Inflammatory macrophage treated with lipopolysaccharide for 1 hour (primary cell): ENCODE data around the gene ATP1A1.

Source experiments
- DNase-seq, 2 donors: peaks; one replicate each; pipeline ENCODE4 v3.0.0-alpha.2; 2020 to 2022

ATP1A1 gene

DNA sequence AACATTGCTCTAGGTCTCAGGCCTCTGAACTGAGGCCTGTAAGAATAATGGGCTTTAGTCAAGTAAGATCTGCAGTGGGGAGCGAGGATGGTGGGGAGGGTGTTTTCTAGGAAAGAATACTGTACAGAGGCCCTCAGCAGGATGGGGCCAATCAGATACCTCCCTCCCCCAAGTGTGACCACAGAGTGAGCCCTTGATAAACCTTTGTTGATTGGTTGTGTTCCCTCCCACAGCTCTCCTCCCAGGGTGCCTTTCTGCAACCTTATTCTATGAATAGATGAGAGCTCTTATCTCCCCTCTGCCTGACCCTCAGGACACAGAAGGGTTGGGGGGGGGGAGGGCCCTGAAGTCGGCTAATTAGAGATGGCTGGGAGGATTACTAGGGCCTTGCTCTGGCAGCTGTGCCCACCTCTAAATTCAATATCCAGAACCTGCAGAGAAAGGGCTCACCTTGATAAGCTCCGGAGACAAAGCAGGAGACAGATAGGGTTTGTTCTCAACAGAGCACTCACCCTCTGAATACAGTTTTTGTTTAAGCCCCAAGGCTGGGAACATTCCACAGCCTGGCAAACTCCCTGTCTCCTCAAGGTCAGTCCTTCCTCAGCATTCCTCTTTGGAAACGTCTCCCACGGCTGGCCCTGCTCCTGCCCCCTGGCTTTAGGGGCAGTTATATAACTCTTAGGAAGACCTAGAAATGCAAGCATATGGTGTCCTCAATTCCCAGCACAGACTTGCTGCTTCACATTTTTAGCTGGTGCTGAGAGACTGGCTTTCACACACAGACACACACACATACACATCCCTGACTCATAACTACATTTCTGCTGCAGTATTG is 42.9 kb downstream of the ATP1A1 start:
- DNase-seq, result no peak

DNA sequence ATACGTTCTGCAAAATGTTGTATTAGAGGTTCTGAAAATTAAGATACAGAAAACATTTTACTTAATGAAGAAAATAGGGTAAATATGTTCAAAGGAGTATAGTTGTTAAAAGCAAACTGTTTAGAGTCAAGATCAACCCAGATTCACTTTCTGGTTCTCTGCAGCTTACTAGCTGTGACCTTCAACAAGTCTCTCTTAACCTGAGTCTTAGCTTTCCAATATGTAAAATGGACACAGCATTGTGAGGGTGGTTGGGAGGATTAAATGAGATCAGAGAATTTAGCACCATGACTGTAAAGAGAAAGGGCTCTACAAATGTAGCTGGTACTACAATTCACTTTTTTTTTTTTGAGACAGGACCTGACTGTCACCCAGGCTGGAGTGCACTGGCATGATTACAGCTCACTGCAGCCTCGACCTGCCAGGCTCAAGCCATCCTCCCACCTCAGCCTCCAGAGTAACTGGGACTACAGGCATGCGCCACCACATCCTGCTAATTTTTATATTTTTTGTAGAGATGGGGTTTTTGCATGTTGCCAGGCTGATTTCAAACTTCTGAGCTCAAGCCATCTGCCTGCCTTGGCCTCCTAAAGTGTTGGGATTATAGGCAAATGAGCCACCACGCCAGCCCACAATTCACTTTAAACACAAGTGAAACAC is 43.9 kb downstream of the ATP1A1 start:
- DNase-seq, result no peak

DNA sequence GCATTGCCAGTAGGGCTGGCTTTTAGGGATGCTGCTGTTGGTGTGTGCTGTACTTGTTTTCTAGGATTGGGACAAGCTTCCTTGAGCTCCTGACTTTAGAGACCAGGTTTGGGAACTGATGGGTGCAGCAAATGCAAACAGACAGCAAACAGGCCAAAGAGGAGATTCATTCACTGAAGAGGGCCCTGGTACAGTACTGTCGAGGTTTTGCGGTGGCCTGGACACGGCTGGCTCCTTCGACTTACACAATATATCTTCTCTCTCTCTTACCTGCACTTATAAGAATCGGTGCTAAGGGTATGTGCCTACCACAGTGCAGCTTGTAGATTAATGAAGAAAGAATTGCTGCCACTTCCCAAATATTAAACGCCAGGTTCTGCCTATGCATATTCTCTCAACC is 44.6 kb downstream of the ATP1A1 start:
- no peak for DNase-seq

DNA sequence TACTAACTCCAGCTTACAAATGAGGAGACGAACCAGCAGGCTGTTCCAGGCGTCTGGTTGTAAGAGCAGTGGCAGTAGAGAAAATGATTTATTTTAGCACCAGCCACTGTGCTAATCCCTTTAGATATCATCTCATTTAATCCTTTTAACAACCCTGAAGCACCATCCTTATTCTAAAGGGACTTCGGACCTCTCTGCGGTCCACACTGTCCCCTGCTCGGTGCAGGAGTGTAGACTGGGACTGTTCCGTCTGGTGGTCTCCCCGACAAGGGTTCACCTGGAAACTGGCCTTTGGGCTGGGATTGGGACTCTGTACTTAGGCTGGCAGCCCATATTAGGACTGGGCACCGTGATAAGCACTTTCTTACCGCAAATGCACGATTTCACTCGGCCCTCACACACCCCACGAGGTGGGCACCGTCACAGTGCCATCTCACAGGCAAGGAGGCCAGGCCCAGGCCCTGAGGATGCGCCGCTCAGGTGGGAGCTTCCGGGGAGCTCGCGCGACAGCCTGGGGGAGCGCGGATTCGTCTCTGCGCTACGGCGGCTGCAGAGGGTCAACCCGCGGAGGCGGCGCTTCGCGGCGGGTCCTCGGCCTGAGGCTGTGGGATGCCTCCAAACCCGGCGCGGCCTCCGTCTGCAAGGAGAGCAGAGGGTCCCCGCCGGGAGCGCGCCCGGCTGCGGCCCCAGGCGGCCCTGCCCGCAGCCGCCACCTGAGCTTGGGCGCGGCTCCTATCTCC is 45.2 kb downstream of the ATP1A1 start:
- peak; percentile 47 to 62 for DNase-seq

DNA sequence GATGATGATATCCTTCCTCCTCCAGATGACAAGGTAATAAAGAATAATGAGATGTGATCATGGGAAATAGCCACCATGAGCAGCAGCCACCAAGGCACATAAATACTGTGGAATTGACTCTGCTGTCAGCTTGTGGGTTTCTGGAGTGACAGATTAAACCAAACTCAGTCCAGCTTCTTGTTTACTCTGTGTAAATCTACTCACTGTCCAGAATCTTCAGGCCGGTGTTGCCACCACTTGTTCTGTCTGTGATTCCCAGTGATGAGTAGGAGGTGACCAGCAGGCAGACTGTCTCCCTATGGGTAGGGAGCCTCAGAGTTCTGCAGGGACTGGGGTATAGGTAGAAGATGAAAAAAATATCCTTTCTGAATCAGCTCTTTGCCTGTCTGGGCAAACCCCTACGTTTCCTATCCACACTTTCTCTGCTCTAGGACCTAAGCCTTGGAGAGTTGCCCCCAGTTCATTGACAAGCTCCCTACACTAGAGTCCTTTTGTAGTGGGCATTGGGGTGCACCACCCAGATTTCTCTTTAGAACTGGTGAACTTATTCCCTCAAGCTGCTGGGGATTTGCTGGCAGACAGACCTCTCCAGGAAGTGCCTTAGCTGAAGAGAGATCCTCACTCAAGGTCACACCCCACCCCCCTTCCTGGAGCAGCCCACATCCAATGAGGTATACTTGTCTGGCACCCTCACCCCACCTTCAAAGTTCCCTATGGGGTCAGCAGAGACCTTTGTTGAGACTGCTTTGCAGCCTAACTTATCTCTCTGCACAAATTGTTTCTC is 47.6 kb downstream of the ATP1A1 start:
- no peak for DNase-seq

DNA sequence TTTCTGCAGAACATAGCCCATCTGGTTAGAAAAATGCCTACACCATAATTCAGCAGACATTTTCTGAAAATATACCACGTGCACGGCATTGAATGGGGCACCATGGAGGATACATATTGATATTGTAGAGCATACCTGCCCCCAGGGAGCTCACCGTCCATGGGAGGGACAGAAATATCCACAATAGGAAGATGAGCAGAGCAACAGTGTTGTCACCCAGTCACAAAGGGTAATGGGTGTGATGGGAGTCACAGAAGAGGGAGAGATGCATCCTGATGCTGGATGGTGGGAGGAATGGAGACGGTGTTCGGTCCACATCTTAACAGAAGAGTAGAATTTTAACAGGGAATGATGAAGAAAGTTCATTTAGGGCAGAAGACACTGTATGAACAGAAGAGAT is 51.4 kb downstream of the ATP1A1 start:
- DNase-seq, result no peak

DNA sequence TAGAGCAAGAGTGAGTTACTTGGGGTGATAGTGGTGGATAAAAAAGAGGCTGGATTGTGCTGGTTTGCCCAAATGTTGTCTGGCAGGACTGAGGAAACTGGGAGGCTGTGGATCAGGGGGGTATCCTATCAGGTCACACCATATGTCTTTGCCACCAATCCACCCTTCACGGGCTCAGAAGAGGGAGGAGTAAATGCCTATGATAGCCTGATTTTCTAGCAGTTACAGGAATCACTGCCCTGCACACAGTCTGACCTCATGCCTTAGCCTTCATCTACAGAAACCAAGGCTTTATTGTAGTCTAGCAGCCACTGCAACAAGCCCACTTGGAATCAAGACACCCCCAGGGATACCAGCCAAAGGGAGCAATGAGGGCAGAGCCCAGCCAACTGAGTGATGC is 51.8 kb downstream of the ATP1A1 start:
- DNase-seq, result no peak

DNA sequence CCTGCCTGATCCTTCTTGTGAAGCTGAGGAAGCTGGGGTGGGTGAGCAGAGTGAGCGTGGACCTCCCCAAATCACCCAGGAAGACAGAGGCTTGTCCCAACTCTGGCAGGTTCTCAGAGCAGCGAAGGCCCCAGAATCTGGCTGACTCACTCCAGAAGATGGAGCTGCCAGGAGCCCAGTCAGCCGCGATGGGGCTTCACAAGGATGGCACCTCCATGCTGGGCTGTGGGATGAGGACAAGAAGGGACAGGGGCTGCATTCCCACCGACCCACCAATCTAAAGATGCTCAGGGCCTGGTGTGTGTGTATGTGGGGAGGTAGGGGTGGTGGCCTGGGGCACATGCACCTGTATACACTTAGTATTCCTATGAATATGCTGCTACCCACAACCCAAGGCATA is 52.9 kb downstream of the ATP1A1 start:
- no peak for DNase-seq

DNA sequence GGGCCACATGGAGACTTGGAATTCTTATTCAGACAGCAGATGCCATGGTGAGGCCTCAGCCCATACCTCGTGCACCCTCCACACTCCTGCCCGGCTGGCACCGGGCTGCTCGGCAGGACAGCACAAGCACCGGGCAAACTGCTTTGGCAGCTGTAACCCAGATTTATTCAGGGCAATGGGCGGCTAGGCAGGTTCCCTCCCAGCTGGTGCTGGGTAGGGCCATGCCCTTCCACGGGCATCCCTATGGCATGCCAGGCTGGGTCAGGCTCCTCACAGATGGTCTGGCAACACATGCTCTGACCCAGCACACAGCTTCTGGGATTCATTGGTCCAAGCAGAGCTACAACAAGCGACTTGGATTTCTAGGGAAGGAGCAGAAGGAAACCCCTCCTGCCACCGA is 53.4 kb downstream of the ATP1A1 start:
- no peak for DNase-seq

DNA sequence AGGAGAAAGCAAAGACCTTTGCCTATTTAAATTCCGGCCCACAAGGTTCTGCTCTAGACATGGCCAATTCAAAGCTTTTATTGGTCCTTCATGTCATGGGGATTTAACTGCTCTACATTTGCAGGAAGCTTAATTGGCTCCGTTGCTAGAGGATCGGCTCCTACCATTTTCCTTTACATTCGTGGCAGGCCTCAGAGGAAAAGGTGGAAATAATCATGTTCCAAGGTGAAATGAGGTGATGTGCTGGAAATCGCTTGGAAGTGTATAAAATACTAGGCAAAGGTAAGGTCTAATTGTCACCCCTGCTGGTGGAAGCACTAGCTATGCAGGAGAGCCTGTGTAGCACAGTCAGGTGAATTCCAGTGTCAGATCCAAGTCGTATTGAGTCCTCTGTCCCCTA is 55.5 kb downstream of the ATP1A1 start:
- no peak for DNase-seq

DNA sequence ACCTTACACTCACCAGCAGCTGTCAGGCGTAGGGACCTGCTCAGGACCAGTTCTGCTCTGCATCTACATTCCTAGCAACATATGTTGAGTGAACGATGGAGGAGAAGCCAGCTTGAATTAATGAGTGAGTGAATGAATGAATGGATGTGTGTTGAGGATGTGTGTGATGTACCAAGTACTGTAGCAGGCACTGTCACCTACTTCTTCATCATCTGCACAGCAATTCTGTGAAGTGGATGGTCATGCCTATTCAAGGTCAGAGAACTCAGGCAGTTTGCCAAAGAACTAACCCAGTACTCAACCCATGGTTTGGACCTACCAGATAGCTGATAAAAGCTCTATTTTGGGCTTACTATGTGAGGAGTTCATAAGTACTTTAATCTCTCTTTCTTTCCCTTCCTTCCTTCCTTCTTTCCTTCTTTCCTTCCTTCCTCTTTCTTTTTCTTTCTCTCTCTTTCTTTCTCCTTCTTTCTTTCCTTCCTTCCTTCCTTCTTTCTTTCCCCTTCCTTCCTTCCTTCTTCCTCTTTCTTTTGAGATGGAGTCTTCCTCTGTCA is 56.9 kb downstream of the ATP1A1 start:
- DNase-seq, result no peak

DNA sequence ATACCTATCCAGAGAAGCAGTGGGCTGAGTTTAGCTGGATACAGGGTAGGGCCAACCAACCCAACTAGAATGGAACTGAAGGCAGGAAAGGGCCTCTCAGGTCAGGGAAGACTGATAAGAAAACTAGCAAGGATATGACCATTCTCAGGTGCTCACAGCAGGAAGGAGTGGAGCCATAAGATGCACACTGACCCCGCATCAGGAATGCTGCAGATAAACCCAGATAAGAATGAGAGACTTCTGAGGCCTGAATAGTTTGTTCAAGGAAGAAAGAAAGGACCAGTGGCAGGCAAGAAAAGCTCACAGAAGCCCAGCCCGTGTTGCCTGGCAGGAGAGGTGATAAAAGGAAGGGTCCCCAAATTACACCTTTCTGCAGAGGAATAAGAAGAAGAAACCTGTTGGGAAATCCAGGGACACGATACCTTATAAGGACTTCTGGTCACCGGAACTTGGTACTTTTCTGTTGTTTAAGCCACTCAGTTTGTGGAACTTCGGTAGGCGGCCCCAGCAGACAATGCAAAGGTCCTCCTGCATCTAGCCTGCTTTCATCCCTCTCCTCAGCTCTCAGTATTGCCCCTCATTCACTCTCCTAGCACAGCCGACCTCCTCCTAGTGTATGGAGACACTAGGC is 58.9 kb downstream of the ATP1A1 start:
- no peak for DNase-seq

DNA sequence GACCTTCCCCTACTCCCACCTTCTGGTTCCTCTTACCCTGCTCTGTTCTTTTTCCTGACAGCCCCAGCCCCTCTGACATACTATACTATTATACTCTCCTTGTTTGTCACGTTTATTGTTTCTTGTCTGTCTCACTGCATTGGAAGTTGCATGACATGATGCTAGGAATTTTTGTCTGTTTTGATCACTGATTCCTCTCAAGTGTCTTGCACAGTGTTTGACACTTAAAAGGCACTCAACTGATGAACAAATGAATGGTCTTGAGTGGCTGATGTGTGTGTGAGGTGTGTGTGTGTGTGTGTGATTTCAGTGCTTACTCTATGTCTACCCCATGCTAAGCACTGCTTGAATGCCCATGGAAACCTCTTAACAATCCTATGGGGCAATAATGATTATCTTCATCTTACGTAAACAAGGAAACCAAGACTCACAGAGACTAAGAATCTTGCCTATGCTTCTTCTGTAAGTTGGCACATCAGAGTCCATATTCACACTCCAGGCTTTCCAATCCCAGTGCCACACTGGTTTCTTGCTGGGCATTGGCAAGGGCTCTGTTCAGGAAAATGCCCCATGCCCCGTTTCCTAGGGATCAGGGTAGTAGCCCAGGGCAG is 59.7 kb downstream of the ATP1A1 start:
- no peak for DNase-seq

DNA sequence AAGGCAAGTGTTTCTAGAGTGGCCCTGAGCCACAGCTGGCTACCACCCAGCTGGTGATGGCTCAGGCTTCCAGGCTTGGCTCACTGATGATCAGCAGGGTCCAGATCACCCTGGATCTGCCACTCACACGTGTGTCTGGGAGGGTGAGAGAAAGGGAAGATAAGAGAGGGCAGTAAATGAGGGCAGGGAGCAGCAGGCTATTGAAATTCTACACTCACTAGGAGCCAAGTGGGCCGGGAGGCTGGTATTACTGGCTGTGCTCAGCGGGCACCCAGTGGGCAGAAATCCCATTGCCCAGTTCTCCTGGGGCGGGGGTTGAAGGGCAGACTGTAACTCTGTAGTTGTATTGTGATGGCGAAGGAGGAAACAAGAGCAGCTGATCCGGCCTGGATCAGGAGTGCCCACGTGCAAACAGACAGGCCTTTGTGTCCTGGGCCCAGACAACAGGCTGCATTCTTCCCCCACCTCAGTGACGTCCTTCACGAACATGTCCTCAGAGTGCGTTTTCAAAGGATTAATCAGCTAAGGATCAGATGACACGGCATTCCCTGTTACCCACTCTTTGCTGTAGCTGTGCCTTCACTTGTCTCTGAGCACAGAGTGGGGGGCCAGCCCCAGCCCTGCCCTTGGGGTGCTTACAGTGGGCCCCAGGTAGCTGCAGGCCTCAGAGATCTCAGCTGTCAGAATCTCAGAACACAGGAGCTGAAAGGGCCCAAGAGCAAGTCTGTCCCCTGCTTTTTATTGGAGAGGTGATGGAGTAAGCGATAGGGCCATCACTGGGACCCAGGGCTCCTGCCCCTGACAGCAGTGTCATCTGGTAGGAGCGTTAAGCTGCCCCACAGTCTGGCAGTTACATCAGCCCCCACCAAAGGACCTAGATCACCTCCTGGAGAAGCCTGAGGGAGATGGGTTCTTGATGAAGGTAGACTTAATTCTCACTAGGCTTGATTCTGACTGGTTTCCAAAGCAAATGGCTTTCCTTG is 60.5 kb downstream of the ATP1A1 start:
- no peak for DNase-seq

DNA sequence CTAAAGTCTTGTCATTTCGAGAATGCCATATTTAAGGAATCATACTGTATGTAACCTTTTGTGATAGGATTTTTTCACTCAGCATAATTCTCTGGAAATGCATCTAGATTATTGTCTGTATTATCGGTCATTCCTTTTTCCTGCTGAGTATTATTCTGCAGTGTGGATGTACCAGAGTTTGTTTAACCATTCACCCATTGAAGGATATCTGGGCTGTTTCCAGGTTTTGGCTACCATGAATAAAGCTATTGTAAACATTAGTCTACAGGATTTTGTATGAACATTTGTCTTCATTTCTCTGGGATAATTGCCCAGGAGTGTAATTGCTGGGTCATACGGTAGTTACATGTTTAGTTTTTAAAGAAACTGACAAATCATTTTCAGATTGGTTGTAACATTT is 61.8 kb downstream of the ATP1A1 start:
- no peak for DNase-seq

DNA sequence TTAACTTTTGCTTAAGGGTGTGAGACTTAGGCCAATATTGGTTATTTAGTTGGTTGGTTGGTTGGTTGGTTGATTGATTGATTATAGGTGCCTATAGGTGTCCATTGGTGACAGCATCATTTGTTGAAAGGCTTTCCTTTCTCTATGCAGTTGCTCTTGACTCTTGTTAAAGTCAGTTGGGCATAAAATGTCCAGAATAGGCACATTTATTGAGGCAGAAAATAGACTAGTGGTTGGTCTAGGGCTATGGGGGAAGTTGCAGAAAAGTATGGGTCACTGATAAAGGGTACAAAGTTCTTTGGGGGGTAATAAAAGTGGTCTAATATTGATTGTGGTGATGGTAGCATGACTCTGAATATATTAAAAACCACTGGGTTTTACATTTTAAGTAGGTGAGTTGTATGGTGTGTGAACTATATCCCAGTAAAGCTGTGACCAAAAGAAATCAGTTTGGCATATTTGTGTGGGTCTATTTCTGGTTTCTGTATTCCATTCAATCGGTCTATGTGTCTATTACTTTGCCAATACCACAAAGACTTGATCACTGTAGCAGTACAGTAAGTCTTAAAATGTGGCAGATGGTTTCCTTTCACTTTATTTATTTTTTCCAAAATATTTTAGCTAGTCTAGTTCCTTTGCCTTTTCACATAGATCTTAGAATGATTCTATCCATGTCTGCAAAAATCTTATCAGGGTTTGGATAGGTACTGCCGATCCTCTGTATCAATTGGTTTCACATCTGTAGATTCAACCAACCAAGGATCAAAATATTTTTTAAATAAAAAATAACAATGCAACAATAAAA is 63.0 kb downstream of the ATP1A1 start:
- DNase-seq, result no peak

DNA sequence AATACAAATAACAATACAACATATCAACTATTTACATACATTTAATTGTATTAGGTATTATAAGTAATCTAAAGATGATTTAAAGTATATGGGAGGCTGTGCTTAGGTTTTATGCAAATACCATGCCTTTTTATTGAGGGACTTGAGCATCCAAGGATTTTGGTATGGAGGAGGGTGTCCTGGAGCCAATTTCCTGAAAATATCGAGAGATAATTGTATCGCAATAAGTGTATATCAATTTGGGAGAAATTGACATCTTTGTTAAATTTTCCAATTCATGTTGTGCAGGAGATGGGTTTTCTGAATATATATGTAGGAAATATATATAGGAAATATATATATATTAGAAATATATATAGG is 63.5 kb downstream of the ATP1A1 start:
- DNase-seq, result no peak

DNA sequence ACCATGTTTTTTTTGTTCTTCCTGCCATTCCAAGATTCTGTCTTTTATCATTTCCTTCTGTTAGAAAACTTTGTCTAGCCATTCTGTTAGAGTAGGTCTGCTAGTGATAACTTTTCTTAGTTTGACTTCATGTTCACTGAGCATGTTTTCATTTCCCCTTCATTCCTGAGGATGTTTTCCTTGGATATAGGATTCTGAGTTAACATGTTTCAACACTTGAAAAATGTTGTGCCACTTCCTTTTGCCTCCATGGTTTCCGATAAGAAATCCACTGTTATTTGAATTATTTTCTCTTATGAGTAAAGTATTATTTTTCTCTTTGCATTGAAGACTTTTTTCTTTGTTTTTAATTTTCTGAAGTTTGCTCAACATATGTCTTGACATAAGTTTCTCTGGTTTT is 66.7 kb downstream of the ATP1A1 start:
- DNase-seq, result no peak

DNA sequence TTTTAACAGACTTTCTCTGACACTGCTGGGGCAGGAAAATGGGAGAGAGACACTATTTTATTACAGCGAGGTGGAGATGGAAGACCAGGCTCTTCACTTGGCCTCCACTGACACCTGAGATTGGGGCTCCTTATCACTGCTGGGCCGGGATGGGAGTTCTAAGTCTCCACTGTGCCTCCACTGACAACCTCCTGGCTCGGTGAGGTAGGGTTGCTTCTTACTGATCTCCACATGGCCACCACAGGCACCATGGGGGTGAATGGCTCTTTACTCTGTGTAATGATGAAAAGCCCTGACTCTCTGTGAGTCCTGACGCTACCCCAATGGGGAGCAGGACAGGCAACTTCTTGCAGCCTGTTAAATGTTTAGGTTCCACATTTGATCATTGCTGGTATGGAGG is 67.7 kb downstream of the ATP1A1 start:
- DNase-seq, result no peak

DNA sequence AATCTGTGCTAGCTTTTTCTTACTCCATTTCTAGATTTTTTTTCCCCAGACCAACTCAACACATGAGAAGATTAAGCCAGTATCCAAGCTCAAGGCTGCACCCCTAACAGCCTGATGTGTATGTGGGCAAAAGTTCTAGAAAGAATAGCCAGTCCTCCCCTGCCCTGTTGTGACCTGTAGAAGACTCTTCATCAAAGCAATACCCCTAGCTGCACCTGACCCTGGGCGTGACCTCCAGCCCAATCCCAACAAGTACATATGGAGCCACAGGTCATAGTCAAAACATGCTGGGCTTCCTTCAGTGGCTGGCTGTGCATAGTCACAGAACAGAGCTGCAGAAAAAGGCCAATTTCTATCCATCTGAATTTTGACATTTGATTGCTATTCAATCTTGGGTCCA is 72.5 kb downstream of the ATP1A1 start:
- DNase-seq, result no peak
